Activated CD4-positive, alpha-beta memory T cell treated with anti-CD3 and anti-CD28 coated beads, Interleukin-2, amount 10 ng/mL, durations not matched to agents 7 days and 5 days (primary cell): Measurements from ENCODE around the gene GRXCR1. TPM values are rescaled to one million over a fixed set of nuclear protein-coding genes. Genes with fewer than 3 reads are reported as not detected.

Experiments used
- CTCF ChIA-PET: fragments of 350-600 bp; sonication (Branson Sonifier 250); formaldehyde crosslinking; loops from one replicate; lab custom pipeline; 2021; ENCODE audit warnings: antibody characterized with exemption, inconsistent platforms; lab: Charles Lee
- POLR2A ChIA-PET: fragments of 350-600 bp; sonication (Branson Sonifier 250); formaldehyde crosslinking; loops from one replicate; lab custom pipeline; 2021; ENCODE audit warnings: antibody characterized with exemption; lab: Charles Lee
- DNase-seq: peaks from one replicate; pipeline ENCODE4 v3.0.0-alpha.2; 2020
- H3K27ac Mint-ChIP-seq: one replicate; pipeline ENCODE4 v1.8.0; 2021; ENCODE audit warnings: mild to moderate bottlenecking, mixed read lengths
- H3K27me3 Mint-ChIP-seq: one replicate; pipeline ENCODE4 v1.8.0; 2021; ENCODE audit warnings: mixed read lengths
- H3K36me3 Mint-ChIP-seq: one replicate; pipeline ENCODE4 v1.8.0; 2021; ENCODE audit warnings: low read depth, mixed read lengths
- H3K4me1 Mint-ChIP-seq: one replicate; pipeline ENCODE4 v1.8.0; 2021; ENCODE audit warnings: mixed read lengths
- H3K4me3 Mint-ChIP-seq: one replicate; pipeline ENCODE4 v1.8.0; 2021; ENCODE audit warnings: mild to moderate bottlenecking, mixed read lengths
- H3K9me3 Mint-ChIP-seq: one replicate; pipeline ENCODE4 v1.8.0; 2021; ENCODE audit warnings: mixed read lengths
- total RNA-seq, 2 experiments: library from RNA; stranded (reverse); gene quantifications; one replicate each; pipeline ENCODE4 v1.2.3, GENCODE V29; 2021

Gene GRXCR1
- not detected for total RNA-seq

- ChIA-PET CTCF (no interaction called here), POLR2A (no interaction called here)
- H3K27me3 Mint-ChIP-seq: no peaks in the 10 kb centered on the region
- no peak within 1 kb of the TSS for H3K4me3 Mint-ChIP-seq
- H3K4me1 Mint-ChIP-seq: no peaks in the 10 kb centered on the region
- H3K27ac Mint-ChIP-seq: no peak within 1 kb of the TSS
- no peak for DNase-seq
- no peaks in the 10 kb centered on the region for H3K9me3 Mint-ChIP-seq
- H3K36me3 Mint-ChIP-seq: no peaks in the 10 kb centered on the region
These were observed at the start of gene GRXCR1 for GRCh38 chr4:42892413-42892812. Gene GRXCR1, plus strand, starts transcription at chr4:42892713. Its CDS starts 554 bp downstream, at chr4:42893267.

GRCh38 chr4:42843694-42844093 is 48.8 kb upstream of the GRXCR1 start:
- Mint-ChIP-seq H3K27ac (no peak overlapping the region), H3K9me3 (no peaks in the 10 kb centered on the region), H3K4me3 (no peak overlapping the region), H3K27me3 (peaks cover 5% of the 10 kb centered on the region), H3K4me1 (no peaks in the 10 kb centered on the region), H3K36me3 (no peaks in the 10 kb centered on the region)
- ChIA-PET CTCF (no interaction called here), POLR2A (no interaction called here)
- DNase-seq: no peak

- ChIA-PET POLR2A (no interaction called here), CTCF (interaction anchor here (1.3 kb wide), 1 partner anchor 276 kb away, joined by 5 read pairs; no protein-coding TSS in a partner anchor)
- no peak for DNase-seq
- Mint-ChIP-seq H3K4me3 (no peak overlapping the region), H3K36me3 (no peaks in the 10 kb centered on the region), H3K27ac (no peak overlapping the region), H3K9me3 (no peaks in the 10 kb centered on the region), H3K4me1 (no peaks in the 10 kb centered on the region), H3K27me3 (peaks cover 5% of the 10 kb centered on the region)
These were observed 48.0 kb upstream of the GRXCR1 start for GRCh38 chr4:42844422-42845070.

- peaks cover 5% of the 10 kb centered on the region for H3K9me3 Mint-ChIP-seq
- peaks cover 11% of the 10 kb centered on the region for H3K27me3 Mint-ChIP-seq
- H3K4me3 Mint-ChIP-seq: no peak overlapping the region
- ChIA-PET CTCF (interaction anchor here (0.7 to 1.3 kb wide), 2 partner anchors 277 to 359 kb away, joined by 3 to 5 read pairs; no protein-coding TSS in a partner anchor), POLR2A (no interaction called here)
- no peaks in the 10 kb centered on the region for H3K4me1 Mint-ChIP-seq
- no peaks in the 10 kb centered on the region for H3K36me3 Mint-ChIP-seq
- H3K27ac Mint-ChIP-seq: no peak overlapping the region
- no peak for DNase-seq
These were observed 46.9 kb upstream of the GRXCR1 start for GRCh38 chr4:42845586-42845985.

- Mint-ChIP-seq H3K27ac (no peak overlapping the region), H3K4me1 (peaks cover 3% of the 10 kb centered on the region), H3K4me3 (no peak overlapping the region), H3K9me3 (no peaks in the 10 kb centered on the region), H3K27me3 (peaks cover 5% of the 10 kb centered on the region), H3K36me3 (no peaks in the 10 kb centered on the region)
- CTCF ChIA-PET: interaction anchor here (1.6 kb wide), 2 partner anchors 9 to 287 kb away, joined by 4 to 6 read pairs; no protein-coding TSS in a partner anchor
- POLR2A ChIA-PET: no interaction called here
- no peak for DNase-seq
These were observed 36.7 kb upstream of the GRXCR1 start for GRCh38 chr4:42855779-42856178.

GRCh38 chr4:42865572-42866189 is 26.8 kb upstream of the GRXCR1 start:
- DNase-seq: peak; percentile 41
- no peaks in the 10 kb centered on the region for H3K9me3 Mint-ChIP-seq
- H3K27ac Mint-ChIP-seq: no peak overlapping the region
- ChIA-PET CTCF (interaction anchor here (1.2 to 3.1 kb wide), 5 partner anchors 9 to 300 kb away, joined by 3 to 35 read pairs (median 5); no protein-coding TSS in a partner anchor), POLR2A (no interaction called here)
- H3K4me3 Mint-ChIP-seq: no peak overlapping the region
- no peaks in the 10 kb centered on the region for H3K4me1 Mint-ChIP-seq
- H3K36me3 Mint-ChIP-seq: no peaks in the 10 kb centered on the region
- H3K27me3 Mint-ChIP-seq: peaks cover 11% of the 10 kb centered on the region

GRCh38 chr4:42871261-42871660 is 21.3 kb upstream of the GRXCR1 start:
- no peaks in the 10 kb centered on the region for H3K36me3 Mint-ChIP-seq
- ChIA-PET CTCF (interaction anchor here (1.3 kb wide), 1 partner anchor 303 kb away, joined by 4 read pairs; no protein-coding TSS in a partner anchor), POLR2A (no interaction called here)
- no peaks in the 10 kb centered on the region for H3K9me3 Mint-ChIP-seq
- no peak overlapping the region for H3K4me3 Mint-ChIP-seq
- H3K4me1 Mint-ChIP-seq: no peaks in the 10 kb centered on the region
- DNase-seq: no peak
- H3K27me3 Mint-ChIP-seq: peaks cover 13% of the 10 kb centered on the region
- H3K27ac Mint-ChIP-seq: no peak overlapping the region

GRCh38 chr4:42871671-42872290 is 20.7 kb upstream of the GRXCR1 start:
- no peak overlapping the region for H3K27ac Mint-ChIP-seq
- POLR2A ChIA-PET: no interaction called here
- no peaks in the 10 kb centered on the region for H3K9me3 Mint-ChIP-seq
- H3K4me3 Mint-ChIP-seq: no peak overlapping the region
- no peaks in the 10 kb centered on the region for H3K36me3 Mint-ChIP-seq
- CTCF ChIA-PET: interaction anchor here (1.3 kb wide), 1 partner anchor 303 kb away, joined by 4 read pairs; no protein-coding TSS in a partner anchor
- DNase-seq: no peak
- no peaks in the 10 kb centered on the region for H3K4me1 Mint-ChIP-seq
- peaks cover 13% of the 10 kb centered on the region for H3K27me3 Mint-ChIP-seq

GRCh38 chr4:42878863-42879262 is 13.7 kb upstream of the GRXCR1 start:
- ChIA-PET POLR2A (no interaction called here), CTCF (no interaction called here)
- H3K27ac Mint-ChIP-seq: no peak overlapping the region

GRCh38 chr4:42881253-42881652 is 11.3 kb upstream of the GRXCR1 start:
- CTCF ChIA-PET: no interaction called here
- no peaks in the 10 kb centered on the region for H3K9me3 Mint-ChIP-seq

More at GRCh38 chr4:42878863-42879262, 13.7 kb upstream of the GRXCR1 start:
- Mint-ChIP-seq H3K27me3 (peaks cover 10% of the 10 kb centered on the region), H3K4me3 (no peak overlapping the region), H3K36me3 (no peaks in the 10 kb centered on the region), H3K4me1 (no peaks in the 10 kb centered on the region), H3K9me3 (no peaks in the 10 kb centered on the region)
- no peak for DNase-seq

GRCh38 chr4:42891644-42892043 is 869 bp upstream of the GRXCR1 start:
- ChIA-PET CTCF (no interaction called here), POLR2A (no interaction called here)
- no peak for DNase-seq
- Mint-ChIP-seq H3K9me3 (peaks cover 2% of the 10 kb centered on the region), H3K27ac (no peak overlapping the region), H3K27me3 (no peaks in the 10 kb centered on the region), H3K4me3 (no peak overlapping the region), H3K4me1 (no peaks in the 10 kb centered on the region), H3K36me3 (no peaks in the 10 kb centered on the region)

More at GRCh38 chr4:42881253-42881652, 11.3 kb upstream of the GRXCR1 start:
- Mint-ChIP-seq H3K4me3 (no peak overlapping the region), H3K27me3 (peaks cover 7% of the 10 kb centered on the region), H3K36me3 (no peaks in the 10 kb centered on the region), H3K27ac (no peak overlapping the region), H3K4me1 (no peaks in the 10 kb centered on the region)
- DNase-seq: no peak
- POLR2A ChIA-PET: no interaction called here

GRCh38 chr4:42895452-42895851 is 2.9 kb downstream of the GRXCR1 start:
- ChIA-PET CTCF (no interaction called here), POLR2A (no interaction called here)
- Mint-ChIP-seq H3K9me3 (no peaks in the 10 kb centered on the region), H3K27me3 (no peaks in the 10 kb centered on the region), H3K4me3 (no peak overlapping the region), H3K27ac (no peak overlapping the region), H3K4me1 (no peaks in the 10 kb centered on the region), H3K36me3 (no peaks in the 10 kb centered on the region)
- DNase-seq: no peak

- ChIA-PET POLR2A (no interaction called here), CTCF (no interaction called here)
- H3K9me3 Mint-ChIP-seq: no peaks in the 10 kb centered on the region
- DNase-seq: no peak
- H3K27me3 Mint-ChIP-seq: no peaks in the 10 kb centered on the region
- no peak overlapping the region for H3K27ac Mint-ChIP-seq
- H3K36me3 Mint-ChIP-seq: no peaks in the 10 kb centered on the region
- no peaks in the 10 kb centered on the region for H3K4me1 Mint-ChIP-seq
- no peak overlapping the region for H3K4me3 Mint-ChIP-seq
These were observed 12.5 kb downstream of the GRXCR1 start for GRCh38 chr4:42904986-42905385.
